OCI-LY7 (cell line): ENCODE data around the gene TRIM29.

Experiments
- CTCF ChIP-seq: fragments of 200-600 bp; sonication (generic); conservative IDR thresholded peaks from 2 replicates; pipeline ENCODE4 v1.5.1; 2014; ENCODE audit warnings: mild to moderate bottlenecking, antibody characterized with exemption, low read length, moderate library complexity, mixed read lengths
- EZH2phosphoT487 ChIP-seq: fragments of 200-600 bp; sonication (generic); IDR thresholded peaks from 2 replicates; pipeline ENCODE4 v1.6.1; 2018; ENCODE audit warnings: low read depth, borderline replicate concordance, mild to moderate bottlenecking, mixed run types, antibody characterized with exemption, low read length, moderate library complexity, mixed read lengths

- TF ChIP-seq CTCF (no peak), EZH2phosphoT487 (no peak)
These were observed 47.2 kb upstream of the TRIM29 start for GRCh38 chr11:120184946-120185705.
